HEK293 (cell line): Measurements from ENCODE around the gene EEF1A2.

Source experiments
- CTCF ChIA-PET: fragments of 350-600 bp; formaldehyde crosslinking; extraction: SDS; loops from one replicate; lab custom pipeline; 2021; ENCODE audit warnings: antibody characterized with exemption; lab: Yijun Ruan, JAX
- POLR2A ChIA-PET: fragments of 300-600 bp; formaldehyde crosslinking; extraction: SDS; loops from one replicate; lab custom pipeline; 2020; ENCODE audit warnings: antibody characterized with exemption, inconsistent platforms; lab: Yijun Ruan, JAX
- H3K27ac ChIP-seq: fragments of 200-500 bp; sonication (Bioruptor generic); 2 replicates; pipeline ENCODE4 v1.5.1; 2014; ENCODE audit warnings: low read depth, low read length, control low read depth, inconsistent platforms; ENCODE audit errors: extremely low read depth
- H3K36me3 ChIP-seq, 2 experiments: fragments of 200-500 bp in 1 of 2; sonication (Bioruptor generic) in 1 of 2; 1 replicate in 1 of 2; 2 replicates in 1 of 2; pipeline ENCODE4 v1.5.1; 2014 to 2017; ENCODE audit warnings: inconsistent platforms in 2 of 2, low read length in 2 of 2; ENCODE audit not compliant: control insufficient read depth in 2 of 2, insufficient read depth in 1 of 2
- H3K4me1 ChIP-seq: fragments of 200-500 bp; sonication (Bioruptor generic); 2 replicates; pipeline ENCODE4 v1.5.1; 2014; ENCODE audit warnings: mild to moderate bottlenecking, low read length, inconsistent platforms; ENCODE audit not compliant: control insufficient read depth, insufficient read depth
- H3K4me3 ChIP-seq: 2 replicates; pipeline ENCODE4 v1.5.1; 2011; ENCODE audit warnings: low read depth, mild to moderate bottlenecking, control low read depth, low read length, moderate library complexity
- H3K9me3 ChIP-seq: fragments of 200-500 bp; sonication (Bioruptor generic); 2 replicates; pipeline ENCODE4 v1.5.1; 2014; ENCODE audit warnings: low read depth, low read length, inconsistent platforms; ENCODE audit not compliant: control insufficient read depth, insufficient read depth
- BCL11A ChIP-seq: fragments of 450-650 bp; formaldehyde crosslinking; IDR thresholded peaks from 2 replicates; pipeline ENCODE4 v1.5.1; 2016; ENCODE audit warnings: low read depth, missing biosample characterization, missing genetic modification characterization
- BCL11B ChIP-seq: fragments of 450-650 bp; formaldehyde crosslinking; IDR thresholded peaks from 2 replicates; pipeline ENCODE4 v1.5.1; 2016; ENCODE audit warnings: low read depth, missing biosample characterization, missing genetic modification characterization
- HOXD13 ChIP-seq: sonication (generic); formaldehyde crosslinking; IDR thresholded peaks from 2 replicates; pipeline ENCODE4 v1.8.0; 2022; ENCODE audit warnings: missing genetic modification reagents, borderline replicate concordance
- IKZF3 ChIP-seq: fragments of 450-650 bp; IDR thresholded peaks from 2 replicates; pipeline ENCODE4 v1.5.0; 2018; ENCODE audit warnings: missing biosample characterization, mild to moderate bottlenecking, missing genetic modification characterization, moderate library complexity
- KLF1 ChIP-seq: fragments of 450-650 bp; formaldehyde crosslinking; IDR thresholded peaks from 2 replicates; pipeline ENCODE4 v1.5.1; 2016; ENCODE audit warnings: missing biosample characterization, missing genetic modification characterization
- KLF9 ChIP-seq: fragments of 450-650 bp; formaldehyde crosslinking; IDR thresholded peaks from 2 replicates; pipeline ENCODE4 v1.5.1; 2016; ENCODE audit warnings: missing biosample characterization, missing genetic modification characterization, low read depth
- SCRT2 ChIP-seq: fragments of 450-650 bp; formaldehyde crosslinking; IDR thresholded peaks from 2 replicates; pipeline ENCODE4 v1.5.1; 2016; ENCODE audit warnings: missing biosample characterization, missing genetic modification characterization
- SP2 ChIP-seq: fragments of 450-650 bp; formaldehyde crosslinking; IDR thresholded peaks from 2 replicates; pipeline ENCODE4 v1.5.1; 2016; ENCODE audit warnings: missing biosample characterization, missing genetic modification characterization
- TRIM28 ChIP-seq: IDR thresholded peaks from 2 replicates; pipeline ENCODE4 v1.6.1; 2011; ENCODE audit warnings: low read length, control low read depth, borderline replicate concordance
- WT1 ChIP-seq: fragments of 450-650 bp; formaldehyde crosslinking; IDR thresholded peaks from 2 replicates; pipeline ENCODE4 v1.5.1; 2016; ENCODE audit warnings: missing biosample characterization, missing genetic modification characterization
- ZBTB1 ChIP-seq: fragments of 450-650 bp; formaldehyde crosslinking; IDR thresholded peaks from 2 replicates; pipeline ENCODE4 v1.5.1; 2016; ENCODE audit warnings: missing biosample characterization, missing genetic modification characterization
- ZEB2 ChIP-seq: fragments of 450-650 bp; formaldehyde crosslinking; IDR thresholded peaks from 2 replicates; pipeline ENCODE4 v1.5.1; 2016; ENCODE audit warnings: missing biosample characterization, missing genetic modification characterization
- ZFHX2 ChIP-seq: fragments of 450-650 bp; formaldehyde crosslinking; conservative IDR thresholded peaks from 2 replicates; pipeline ENCODE4 v1.5.1; 2016; ENCODE audit warnings: missing biosample characterization, missing genetic modification characterization
- ZNF121 ChIP-seq: fragments of 450-650 bp; formaldehyde crosslinking; IDR thresholded peaks from 2 replicates; pipeline ENCODE4 v1.5.1; 2016; ENCODE audit warnings: missing biosample characterization, missing genetic modification characterization
- ZNF221 ChIP-seq: fragments of 450-650 bp; formaldehyde crosslinking; IDR thresholded peaks from 2 replicates; pipeline ENCODE4 v1.5.1; 2017; ENCODE audit warnings: missing biosample characterization, missing genetic modification characterization, borderline replicate concordance
- ZNF248 ChIP-seq: fragments of 450-650 bp; formaldehyde crosslinking; IDR thresholded peaks from 2 replicates; pipeline ENCODE4 v1.5.1; 2017; ENCODE audit warnings: missing biosample characterization, missing genetic modification characterization
- ZNF354C ChIP-seq: fragments of 450-650 bp; formaldehyde crosslinking; IDR thresholded peaks from 2 replicates; pipeline ENCODE4 v1.5.1; 2016; ENCODE audit warnings: missing biosample characterization, missing genetic modification characterization, low read depth, borderline replicate concordance
- ZNF600 ChIP-seq: fragments of 450-650 bp; formaldehyde crosslinking; IDR thresholded peaks from 2 replicates; pipeline ENCODE4 v1.5.1; 2016; ENCODE audit warnings: missing biosample characterization, missing genetic modification characterization
- ZNF777 ChIP-seq: fragments of 450-650 bp; formaldehyde crosslinking; IDR thresholded peaks from 2 replicates; pipeline ENCODE4 v1.5.1; 2017; ENCODE audit warnings: missing biosample characterization, missing genetic modification characterization, borderline replicate concordance
- ZSCAN23 ChIP-seq: fragments of 450-650 bp; formaldehyde crosslinking; IDR thresholded peaks from 2 replicates; pipeline ENCODE4 v1.5.1; 2016; ENCODE audit warnings: missing biosample characterization, missing genetic modification characterization
- TF ChIP-seq, protein P1 (sequence below): fragments of 450-650 bp; formaldehyde crosslinking; IDR thresholded peaks from 2 replicates; pipeline ENCODE4 v1.5.1; 2016; ENCODE audit warnings: missing biosample characterization, missing genetic modification characterization
- TF ChIP-seq, protein P2 (sequence below): fragments of 450-650 bp; formaldehyde crosslinking; IDR thresholded peaks from 2 replicates; pipeline ENCODE4 v1.5.1; 2016; ENCODE audit warnings: missing biosample characterization, missing genetic modification characterization
- TF ChIP-seq, protein P3 (sequence below): sonication (generic); formaldehyde crosslinking; IDR thresholded peaks from 2 replicates; pipeline ENCODE4 v1.8.1; 2022; ENCODE audit warnings: mild to moderate bottlenecking, moderate library complexity, missing genetic modification reagents
- TF ChIP-seq, protein P4 (sequence below): fragments of 450-650 bp; formaldehyde crosslinking; IDR thresholded peaks from 2 replicates; pipeline ENCODE4 v1.5.1; 2016; ENCODE audit warnings: missing biosample characterization, missing genetic modification characterization

The EEF1A2 gene

DNA sequence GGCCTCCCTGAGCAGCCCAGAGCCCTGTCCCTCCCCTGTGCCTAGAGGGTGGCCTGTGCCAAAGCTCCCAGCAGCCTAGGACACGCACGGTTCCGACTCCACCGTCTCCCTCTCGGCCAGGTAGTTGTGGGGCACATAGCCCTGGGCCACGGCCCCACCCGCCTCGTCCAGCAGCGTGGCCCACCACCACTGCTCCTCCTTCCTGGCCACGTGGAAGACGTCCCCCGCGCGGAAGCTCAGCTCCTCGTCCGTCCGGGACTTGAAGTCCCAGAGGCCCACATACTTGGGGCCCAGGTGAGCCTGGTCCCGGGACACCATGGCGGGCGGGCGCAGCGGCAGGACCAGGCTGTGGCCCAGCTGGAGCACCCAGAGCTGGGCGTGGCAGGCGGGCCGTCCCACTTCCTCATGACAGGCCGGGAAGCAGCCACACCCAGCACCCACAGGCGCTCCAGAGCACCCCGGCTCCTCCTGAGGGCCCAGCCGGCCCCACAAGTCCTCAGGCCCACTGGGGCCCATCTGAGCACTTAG is 38.2 kb upstream of the EEF1A2 start, which contains the start of gene PTK6:
PTK6 (minus strand) TSS at position 380 of the 528 bp plus-strand sequence; CDS start at position 318, 62 bp downstream.
- ChIA-PET CTCF (interaction anchor here (0.6 to 2.5 kb wide), 15 partner anchors 9 to 699 kb away, joined by 3 to 9 read pairs (median 4); partner anchors contain the start of genes PRPF6 and SAMD10), POLR2A (interaction anchor here (0.9 to 3.2 kb wide), 5 partner anchors 16 to 528 kb away, joined by 3 to 12 read pairs (median 3); partner anchors contain the start of genes HELZ2 and PPDPF)
- Histone ChIP-seq H3K4me1 (no peaks in the 10 kb centered on the region), H3K27ac (no peak within 1 kb of the TSS), H3K36me3 (no peaks in the 10 kb centered on the region), H3K4me3 (peak within 1 kb of the TSS; percentile 23), H3K9me3 (no peaks in the 10 kb centered on the region)
- no peak for TF ChIP-seq WT1 (tag by site-specific recombination)
- 0 out of 2 replicates have a peak, but pooled peaks have one; percentile 23 for TF ChIP-seq KLF9 (tag by site-specific recombination)
- TF ChIP-seq KLF1 (tag by site-specific recombination): 0 out of 2 replicates have a peak, but pooled peaks have one; percentile 8
- TF ChIP-seq SP2 (tag by site-specific recombination): 0 out of 2 replicates have a peak, but pooled peaks have one; percentile 3
- no peak for TF ChIP-seq BCL11B (tag by site-specific recombination)

DNA sequence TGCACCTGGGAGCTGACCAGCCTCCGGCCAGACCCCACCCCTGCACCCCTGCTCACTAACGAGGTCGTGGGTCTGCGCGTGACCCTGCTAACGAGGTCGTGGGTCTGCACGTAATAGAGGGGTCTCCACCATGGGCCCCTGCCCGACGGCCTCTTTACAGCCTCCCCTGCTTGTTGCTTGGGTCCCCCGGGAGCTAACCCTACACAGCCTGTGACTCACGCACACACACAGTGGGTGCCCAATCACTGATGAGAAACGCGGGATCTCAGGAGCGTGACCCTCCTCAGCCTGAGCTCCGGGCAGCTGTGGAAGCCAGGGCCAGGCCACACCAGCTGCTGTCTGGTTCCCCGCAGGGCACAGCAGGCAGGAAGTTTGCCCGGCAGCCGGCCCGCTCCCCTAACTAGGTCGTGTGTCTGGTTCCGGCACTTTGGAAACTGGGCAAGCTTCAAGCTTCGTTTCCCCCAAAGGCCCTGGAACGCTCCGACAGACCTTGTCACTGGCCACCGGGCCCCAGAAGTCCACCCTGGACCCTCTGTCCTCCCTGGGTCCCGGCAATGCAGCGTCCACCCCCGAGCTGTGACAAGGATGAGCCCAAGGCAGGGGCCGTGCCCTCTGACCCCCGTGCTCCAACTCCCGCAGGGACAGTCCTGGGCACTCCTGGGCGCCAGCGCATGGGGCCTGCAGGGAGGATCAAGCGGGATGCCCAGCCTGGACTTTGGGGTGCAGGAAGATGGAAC is 37.5 kb upstream of the EEF1A2 start:
- no peaks in the 10 kb centered on the region for H3K4me1 ChIP-seq
- ChIA-PET CTCF (interaction anchor here (0.6 to 2.5 kb wide), 9 partner anchors 13 to 700 kb away, joined by 3 to 9 read pairs (median 3); partner anchors contain the start of genes PRPF6 and SAMD10), POLR2A (interaction anchor here (1.0 kb wide), 2 partner anchors 15 to 16 kb away, joined by 3 read pairs; partner anchors contain the start of gene PPDPF)
- H3K4me3 ChIP-seq: no peak overlapping the region
- H3K36me3 ChIP-seq: no peaks in the 10 kb centered on the region
- H3K27ac ChIP-seq: no peak overlapping the region
- H3K9me3 ChIP-seq: no peaks in the 10 kb centered on the region
- no peak for TF ChIP-seq ZNF221 (tag by site-specific recombination)
- TF ChIP-seq, protein P1, sequence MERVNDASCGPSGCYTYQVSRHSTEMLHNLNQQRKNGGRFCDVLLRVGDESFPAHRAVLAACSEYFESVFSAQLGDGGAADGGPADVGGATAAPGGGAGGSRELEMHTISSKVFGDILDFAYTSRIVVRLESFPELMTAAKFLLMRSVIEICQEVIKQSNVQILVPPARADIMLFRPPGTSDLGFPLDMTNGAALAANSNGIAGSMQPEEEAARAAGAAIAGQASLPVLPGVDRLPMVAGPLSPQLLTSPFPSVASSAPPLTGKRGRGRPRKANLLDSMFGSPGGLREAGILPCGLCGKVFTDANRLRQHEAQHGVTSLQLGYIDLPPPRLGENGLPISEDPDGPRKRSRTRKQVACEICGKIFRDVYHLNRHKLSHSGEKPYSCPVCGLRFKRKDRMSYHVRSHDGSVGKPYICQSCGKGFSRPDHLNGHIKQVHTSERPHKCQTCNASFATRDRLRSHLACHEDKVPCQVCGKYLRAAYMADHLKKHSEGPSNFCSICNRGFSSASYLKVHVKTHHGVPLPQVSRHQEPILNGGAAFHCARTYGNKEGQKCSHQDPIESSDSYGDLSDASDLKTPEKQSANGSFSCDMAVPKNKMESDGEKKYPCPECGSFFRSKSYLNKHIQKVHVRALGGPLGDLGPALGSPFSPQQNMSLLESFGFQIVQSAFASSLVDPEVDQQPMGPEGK (tag by site-specific recombination): 0 out of 2 replicates have a peak, but pooled peaks have one; percentile 13
- peak; percentile 15; the same call in 1 of the 2 replicates for TF ChIP-seq BCL11B (tag by site-specific recombination)
- no peak for TF ChIP-seq ZNF354C (tag by site-specific recombination)
- 0 out of 2 replicates have a peak, but pooled peaks have one; percentile 9 for TF ChIP-seq IKZF3 (tag by site-specific recombination)
- TF ChIP-seq, protein P2, sequence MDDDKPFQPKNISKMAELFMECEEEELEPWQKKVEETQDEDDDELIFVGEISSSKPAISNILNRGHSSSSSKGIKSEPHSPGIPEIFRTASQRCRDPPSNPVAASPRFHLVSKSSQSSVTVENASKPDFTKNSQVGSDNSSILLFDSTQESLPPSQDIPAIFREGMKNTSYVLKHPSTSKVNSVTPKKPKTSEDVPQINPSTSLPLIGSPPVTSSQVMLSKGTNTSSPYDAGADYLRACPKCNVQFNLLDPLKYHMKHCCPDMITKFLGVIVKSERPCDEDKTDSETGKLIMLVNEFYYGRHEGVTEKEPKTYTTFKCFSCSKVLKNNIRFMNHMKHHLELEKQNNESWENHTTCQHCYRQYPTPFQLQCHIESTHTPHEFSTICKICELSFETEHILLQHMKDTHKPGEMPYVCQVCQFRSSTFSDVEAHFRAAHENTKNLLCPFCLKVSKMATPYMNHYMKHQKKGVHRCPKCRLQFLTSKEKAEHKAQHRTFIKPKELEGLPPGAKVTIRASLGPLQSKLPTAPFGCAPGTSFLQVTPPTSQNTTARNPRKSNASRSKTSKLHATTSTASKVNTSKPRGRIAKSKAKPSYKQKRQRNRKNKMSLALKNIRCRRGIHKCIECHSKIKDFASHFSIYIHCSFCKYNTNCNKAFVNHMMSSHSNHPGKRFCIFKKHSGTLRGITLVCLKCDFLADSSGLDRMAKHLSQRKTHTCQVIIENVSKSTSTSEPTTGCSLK: no peak
- TF ChIP-seq, protein P3, sequence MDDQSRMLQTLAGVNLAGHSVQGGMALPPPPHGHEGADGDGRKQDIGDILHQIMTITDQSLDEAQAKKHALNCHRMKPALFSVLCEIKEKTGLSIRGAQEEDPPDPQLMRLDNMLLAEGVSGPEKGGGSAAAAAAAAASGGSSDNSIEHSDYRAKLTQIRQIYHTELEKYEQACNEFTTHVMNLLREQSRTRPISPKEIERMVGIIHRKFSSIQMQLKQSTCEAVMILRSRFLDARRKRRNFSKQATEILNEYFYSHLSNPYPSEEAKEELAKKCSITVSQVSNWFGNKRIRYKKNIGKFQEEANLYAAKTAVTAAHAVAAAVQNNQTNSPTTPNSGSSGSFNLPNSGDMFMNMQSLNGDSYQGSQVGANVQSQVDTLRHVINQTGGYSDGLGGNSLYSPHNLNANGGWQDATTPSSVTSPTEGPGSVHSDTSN (CRISPR knock-in tag): no peak
- no peak for TF ChIP-seq ZFHX2 (tag by site-specific recombination)
- TF ChIP-seq ZNF248 (tag by site-specific recombination): no peak
- 0 out of 2 replicates have a peak, but pooled peaks have one; percentile 26 for TF ChIP-seq ZNF121 (tag by site-specific recombination)
- TF ChIP-seq BCL11A (tag by site-specific recombination): 0 out of 2 replicates have a peak, but pooled peaks have one; percentile 12
- 0 out of 2 replicates have a peak, but pooled peaks have one; percentile 10 for TF ChIP-seq SCRT2 (tag by site-specific recombination)
- 0 out of 2 replicates have a peak, but pooled peaks have one; percentile 12 for TF ChIP-seq SP2 (tag by site-specific recombination)
- TF ChIP-seq TRIM28: no peak
- TF ChIP-seq ZNF777 (tag by site-specific recombination): no peak
- TF ChIP-seq, protein P4, sequence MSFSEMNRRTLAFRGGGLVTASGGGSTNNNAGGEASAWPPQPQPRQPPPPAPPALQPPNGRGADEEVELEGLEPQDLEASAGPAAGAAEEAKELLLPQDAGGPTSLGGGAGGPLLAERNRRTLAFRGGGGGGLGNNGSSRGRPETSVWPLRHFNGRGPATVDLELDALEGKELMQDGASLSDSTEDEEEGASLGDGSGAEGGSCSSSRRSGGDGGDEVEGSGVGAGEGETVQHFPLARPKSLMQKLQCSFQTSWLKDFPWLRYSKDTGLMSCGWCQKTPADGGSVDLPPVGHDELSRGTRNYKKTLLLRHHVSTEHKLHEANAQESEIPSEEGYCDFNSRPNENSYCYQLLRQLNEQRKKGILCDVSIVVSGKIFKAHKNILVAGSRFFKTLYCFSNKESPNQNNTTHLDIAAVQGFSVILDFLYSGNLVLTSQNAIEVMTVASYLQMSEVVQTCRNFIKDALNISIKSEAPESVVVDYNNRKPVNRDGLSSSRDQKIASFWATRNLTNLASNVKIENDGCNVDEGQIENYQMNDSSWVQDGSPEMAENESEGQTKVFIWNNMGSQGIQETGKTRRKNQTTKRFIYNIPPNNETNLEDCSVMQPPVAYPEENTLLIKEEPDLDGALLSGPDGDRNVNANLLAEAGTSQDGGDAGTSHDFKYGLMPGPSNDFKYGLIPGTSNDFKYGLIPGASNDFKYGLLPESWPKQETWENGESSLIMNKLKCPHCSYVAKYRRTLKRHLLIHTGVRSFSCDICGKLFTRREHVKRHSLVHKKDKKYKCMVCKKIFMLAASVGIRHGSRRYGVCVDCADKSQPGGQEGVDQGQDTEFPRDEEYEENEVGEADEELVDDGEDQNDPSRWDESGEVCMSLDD (tag by site-specific recombination): 0 out of 2 replicates have a peak, but pooled peaks have one; percentile 7
- no peak for TF ChIP-seq HOXD13 (CRISPR knock-in tag)
- TF ChIP-seq ZNF600 (tag by site-specific recombination): 0 out of 2 replicates have a peak, but pooled peaks have one; percentile 31
- TF ChIP-seq ZBTB1 (tag by site-specific recombination): no peak
- 0 out of 2 replicates have a peak, but pooled peaks have one; percentile 26 for TF ChIP-seq ZEB2 (tag by site-specific recombination)
- TF ChIP-seq ZSCAN23: no peak
